GM12801 (cell line): ENCODE data around the gene TRIM69.

Source experiments
- TF ChIP-seq, protein P1 (sequence below): IDR thresholded peaks from one replicate; pipeline ENCODE4 v1.5.1; 2011; ENCODE audit warnings: control low read depth; ENCODE audit not compliant: insufficient read length; ENCODE audit errors: extremely low read depth

The TRIM69 gene

DNA sequence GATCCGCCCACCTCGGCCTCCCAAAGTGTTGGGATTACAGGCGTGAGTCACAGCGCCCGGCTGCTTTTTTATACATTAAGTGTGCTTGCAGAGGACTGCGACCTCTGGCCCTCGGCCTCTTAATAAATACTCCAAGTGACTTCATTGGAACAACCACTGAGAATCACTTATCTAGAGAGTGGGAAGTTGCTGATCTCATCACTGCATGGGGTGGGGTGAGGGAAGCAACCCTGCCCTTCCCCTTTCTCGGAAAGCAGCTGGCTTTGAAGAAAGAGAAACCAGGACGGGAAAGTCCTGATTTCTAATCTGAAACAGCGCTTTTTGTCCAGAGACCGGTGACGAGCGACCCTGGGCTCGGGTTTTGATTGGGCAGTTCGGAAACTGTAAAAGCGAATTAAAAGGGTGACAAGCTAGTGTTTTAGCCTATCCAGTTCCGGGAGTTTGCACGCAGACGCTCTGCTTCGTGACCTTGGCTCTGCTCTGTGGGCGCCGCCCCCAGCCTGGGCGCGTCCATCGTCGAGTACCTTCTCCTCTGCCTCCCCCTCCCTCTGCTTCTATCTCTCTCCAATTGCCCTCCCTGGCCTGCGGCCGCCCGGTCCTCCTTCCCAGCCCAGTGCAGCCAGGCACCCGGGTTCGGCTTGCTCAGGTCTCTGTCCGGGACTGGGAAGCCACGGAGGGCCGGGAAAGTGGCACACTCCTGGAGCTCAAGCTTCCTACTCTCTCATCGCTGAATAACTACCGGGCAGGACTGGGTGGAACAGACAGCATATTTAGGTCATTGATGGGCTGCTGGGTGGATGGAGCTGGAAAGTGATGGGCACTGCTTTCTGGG is 7.5 kb upstream of the TRIM69 start:
- TF ChIP-seq, protein P1, sequence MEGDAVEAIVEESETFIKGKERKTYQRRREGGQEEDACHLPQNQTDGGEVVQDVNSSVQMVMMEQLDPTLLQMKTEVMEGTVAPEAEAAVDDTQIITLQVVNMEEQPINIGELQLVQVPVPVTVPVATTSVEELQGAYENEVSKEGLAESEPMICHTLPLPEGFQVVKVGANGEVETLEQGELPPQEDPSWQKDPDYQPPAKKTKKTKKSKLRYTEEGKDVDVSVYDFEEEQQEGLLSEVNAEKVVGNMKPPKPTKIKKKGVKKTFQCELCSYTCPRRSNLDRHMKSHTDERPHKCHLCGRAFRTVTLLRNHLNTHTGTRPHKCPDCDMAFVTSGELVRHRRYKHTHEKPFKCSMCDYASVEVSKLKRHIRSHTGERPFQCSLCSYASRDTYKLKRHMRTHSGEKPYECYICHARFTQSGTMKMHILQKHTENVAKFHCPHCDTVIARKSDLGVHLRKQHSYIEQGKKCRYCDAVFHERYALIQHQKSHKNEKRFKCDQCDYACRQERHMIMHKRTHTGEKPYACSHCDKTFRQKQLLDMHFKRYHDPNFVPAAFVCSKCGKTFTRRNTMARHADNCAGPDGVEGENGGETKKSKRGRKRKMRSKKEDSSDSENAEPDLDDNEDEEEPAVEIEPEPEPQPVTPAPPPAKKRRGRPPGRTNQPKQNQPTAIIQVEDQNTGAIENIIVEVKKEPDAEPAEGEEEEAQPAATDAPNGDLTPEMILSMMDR = no peak

DNA sequence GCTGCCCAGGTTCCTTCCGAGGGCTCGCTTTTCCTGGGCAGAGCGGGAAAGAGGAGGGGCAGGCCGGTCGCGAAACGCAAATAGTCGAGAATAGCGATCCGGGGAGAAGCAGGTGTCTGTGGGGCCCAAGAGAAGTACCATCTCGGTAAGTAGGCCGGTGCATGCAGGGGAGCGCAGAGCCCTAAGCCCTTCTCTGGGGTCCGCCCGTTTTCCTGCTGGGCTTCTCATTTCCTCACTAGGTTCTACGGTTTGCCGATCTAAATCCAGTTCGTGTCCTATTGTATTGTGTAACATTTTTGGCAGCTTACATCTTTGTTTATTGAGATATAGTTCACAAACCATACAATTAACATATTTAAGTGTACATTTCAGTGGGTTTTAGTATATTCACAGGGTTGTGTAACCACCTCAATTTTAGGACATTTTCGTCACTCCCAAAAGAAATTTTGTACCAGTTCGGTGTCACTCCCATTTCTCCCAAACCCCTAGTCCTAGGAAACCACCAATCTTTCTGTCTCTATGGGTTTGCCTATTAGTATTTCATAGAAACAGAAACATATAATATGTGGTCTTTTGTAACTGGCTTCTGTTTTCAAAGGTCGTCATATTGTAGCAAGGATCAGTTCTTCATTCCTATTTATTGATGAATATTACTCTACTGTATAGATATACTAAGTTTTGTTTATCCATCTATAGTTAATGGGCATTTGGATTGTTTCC is 6.8 kb upstream of the TRIM69 start:
- TF ChIP-seq, protein P1 = no peak

DNA sequence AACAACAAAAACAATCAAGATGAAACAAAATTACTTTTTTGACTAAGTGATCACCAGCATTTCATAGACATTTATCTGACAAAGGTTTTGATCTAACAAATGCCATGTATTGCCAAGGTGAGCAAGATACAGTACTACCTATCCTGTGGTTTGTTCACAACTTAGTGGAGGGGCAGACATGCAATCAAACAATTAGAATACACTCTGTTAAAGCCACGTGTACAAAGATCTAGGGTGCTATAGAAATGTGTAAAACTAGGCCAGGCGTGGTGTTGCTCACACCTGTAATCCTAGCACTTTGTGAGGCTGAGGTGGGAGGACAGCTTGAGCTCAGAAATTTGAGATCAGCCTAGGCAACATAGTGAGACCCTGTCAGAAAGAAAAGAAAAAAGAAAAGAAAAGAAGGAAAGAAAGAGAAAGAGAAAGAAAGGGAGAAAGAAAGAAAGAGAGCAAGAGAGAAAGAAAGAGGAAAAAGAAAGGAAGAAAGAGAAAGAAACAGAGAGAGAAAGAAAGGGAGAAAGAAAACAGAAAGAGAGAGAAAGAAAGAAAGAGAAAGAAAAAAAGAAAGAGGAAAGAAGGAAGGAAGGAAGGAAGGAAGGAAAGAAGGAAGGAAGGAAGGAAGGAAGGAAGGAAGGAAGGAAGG is 1.4 kb upstream of the TRIM69 start:
- TF ChIP-seq, protein P1 = no peak

DNA sequence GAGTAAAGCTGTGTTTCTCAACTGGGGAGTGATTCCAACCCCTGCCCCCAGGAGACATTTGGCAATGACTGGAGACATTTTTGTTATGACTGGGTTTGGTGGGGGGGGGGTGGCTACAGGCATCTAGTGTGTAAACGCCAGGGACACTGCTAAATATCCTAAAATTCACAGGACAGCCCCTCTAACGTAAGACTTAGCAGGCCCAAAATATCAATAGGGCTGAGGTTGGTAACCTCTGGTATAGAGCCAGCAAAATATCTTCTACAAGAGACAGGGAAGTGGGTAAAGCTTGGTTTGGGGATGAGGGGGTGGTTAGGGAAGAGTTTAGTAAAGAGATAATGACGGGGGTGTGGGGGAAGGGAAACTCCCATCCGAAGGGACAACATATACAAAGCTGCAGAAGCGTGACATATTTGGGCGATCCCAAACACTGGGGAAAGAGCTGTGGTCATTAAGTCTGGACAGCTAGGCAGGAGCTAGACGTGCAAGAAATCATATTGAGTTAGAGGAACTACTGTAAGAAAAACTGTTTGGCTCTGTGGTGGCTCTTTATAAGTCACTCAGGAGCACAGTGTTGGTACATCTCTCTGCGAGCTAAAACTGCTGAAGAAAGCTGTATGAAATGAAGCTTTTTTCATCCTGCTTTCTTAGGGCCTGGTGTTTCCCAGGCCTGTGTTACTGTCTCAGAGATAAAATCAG is 697 bp upstream of the TRIM69 start:
- TF ChIP-seq, protein P1 = no peak

DNA sequence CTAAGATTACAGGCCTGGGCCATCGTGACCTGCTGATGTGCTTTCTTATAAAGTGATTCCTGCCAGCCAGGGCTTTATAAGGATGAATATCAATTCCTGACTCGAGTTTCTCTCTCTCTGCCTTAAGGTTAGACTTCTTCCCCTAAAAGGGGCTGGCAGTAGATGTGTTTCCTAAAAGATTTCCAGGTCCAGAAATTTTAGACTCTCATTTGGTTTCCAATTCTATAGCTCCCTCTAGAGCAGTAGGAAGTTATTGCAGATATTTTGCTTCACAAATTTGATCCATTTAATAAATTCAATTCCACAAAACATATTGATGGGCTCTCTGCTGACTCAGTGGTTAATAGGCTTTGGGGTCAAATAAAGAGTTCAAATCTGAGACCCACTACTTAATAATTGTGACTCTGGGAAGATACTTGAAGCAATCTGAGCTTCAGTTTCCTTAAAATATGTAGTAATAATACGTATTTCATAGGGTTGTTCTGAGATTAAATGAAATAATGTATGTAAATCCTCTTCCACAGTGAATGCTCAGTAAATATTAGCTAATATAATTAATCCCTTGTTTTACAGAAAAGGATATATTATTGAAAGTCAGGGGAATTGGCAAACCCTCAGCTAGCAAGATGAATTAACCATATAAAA is 2.1 kb downstream of the TRIM69 start:
- TF ChIP-seq, protein P1 = no peak

DNA sequence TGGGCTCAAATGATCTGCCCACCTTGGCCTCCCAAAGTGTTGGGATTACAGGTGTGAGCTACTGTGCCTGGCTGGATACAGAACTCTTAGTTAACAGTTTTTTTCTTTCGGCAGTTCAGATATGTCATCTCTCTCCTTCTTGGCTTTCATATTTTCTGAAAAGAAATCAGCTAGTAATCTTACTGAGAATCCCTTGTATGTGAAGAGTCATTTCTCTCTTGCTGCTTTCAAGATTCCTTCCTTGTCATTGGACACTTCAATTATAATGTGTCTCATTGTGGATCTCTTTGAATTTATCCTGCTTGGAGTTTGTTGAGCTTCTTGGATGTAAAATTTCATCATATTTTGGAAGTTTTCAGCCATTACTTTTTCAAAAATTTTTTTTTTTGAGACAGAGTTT is 17.0 kb downstream of the TRIM69 start:
- TF ChIP-seq, protein P1 = no peak
